Measurements from ENCODE around the gene MTRF1.
A peak's percentile ranks its signal among the peaks of the same experiment; 100 is the strongest.

MTRF1 gene

DNA sequence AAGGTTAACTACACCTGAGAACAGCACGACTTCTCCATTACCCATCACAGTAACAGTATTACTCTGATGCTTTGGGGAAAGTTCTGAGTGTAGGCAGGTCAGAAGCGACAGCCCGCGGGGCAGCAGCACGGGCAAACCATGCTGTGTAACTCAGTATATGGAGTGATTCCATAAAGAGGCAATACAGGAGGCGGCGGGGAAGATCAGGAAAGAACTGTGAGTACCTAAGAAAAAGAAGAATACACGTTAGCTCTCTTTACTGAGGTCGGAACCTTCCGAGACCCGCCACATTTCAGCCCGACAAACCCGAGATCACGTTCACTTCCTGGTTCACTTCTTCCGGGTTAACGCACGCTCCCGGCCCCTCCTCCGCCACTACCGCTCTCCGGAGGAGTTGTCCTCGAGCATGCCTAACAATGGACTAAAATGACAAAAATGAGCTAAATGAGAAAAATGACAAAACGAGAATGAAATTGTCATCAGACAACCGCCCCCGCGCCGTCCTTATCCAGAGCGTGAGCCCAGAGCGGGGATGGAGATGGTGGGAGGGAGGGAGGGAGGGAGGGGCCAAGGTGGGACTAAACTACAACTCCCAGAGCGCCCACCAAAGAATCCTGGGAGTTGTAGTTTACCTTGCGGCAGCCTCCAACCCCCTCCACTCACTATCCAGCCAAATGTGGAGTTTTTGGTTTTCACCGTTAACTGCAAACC, at the start of gene MTRF1 (continued):
- TF ChIP-seq KLF17 (tag by site-specific recombination; IDR thresholded peaks at IDR 0.05) (peak; percentile 85), ZNF324 (tag by site-specific recombination; IDR thresholded peaks at IDR 0.05) (0 out of 2 replicates have a peak, but pooled peaks have one; percentile 45), ZBTB1 (tag by site-specific recombination; IDR thresholded peaks at IDR 0.05) (no peak), ZNF513 (tag by site-specific recombination; IDR thresholded peaks at IDR 0.05) (no peak), ZNF146 (tag by site-specific recombination; IDR thresholded peaks at IDR 0.05) (no peak), ZSCAN30 (tag by site-specific recombination; IDR thresholded peaks at IDR 0.05) (peak; percentile 33; the same call in 1 of the 2 replicates), ZNF404 (tag by site-specific recombination; IDR thresholded peaks at IDR 0.05) (no peak), SP3 (tag by site-specific recombination; IDR thresholded peaks at IDR 0.05) (peak; percentile 80), ZNF112 (tag by site-specific recombination; IDR thresholded peaks at IDR 0.05) (no peak), ZNF600 (tag by site-specific recombination; IDR thresholded peaks at IDR 0.05) (peak; percentile 51; the same call in 1 of the 2 replicates), ZNF76 (tag by site-specific recombination; IDR thresholded peaks at IDR 0.05; ENCODE audit: borderline replicate concordance, low read depth) (peak; percentile 94), ZNF354C (tag by site-specific recombination; IDR thresholded peaks at IDR 0.05; ENCODE audit: borderline replicate concordance, low read depth) (no peak), ZNF416 (tag by site-specific recombination; IDR thresholded peaks at IDR 0.05) (no peak), BCL11A (tag by site-specific recombination; IDR thresholded peaks at IDR 0.05; ENCODE audit: low read depth) (no peak), ZFHX2 (tag by site-specific recombination; conservative IDR thresholded peaks at IDR 0.05) (peak; percentile 47), ZNF2 (tag by site-specific recombination; IDR thresholded peaks at IDR 0.05) (peak; percentile 89; the same call in 1 of the 2 replicates), HOXC10 (CRISPR knock-in tag; IDR thresholded peaks at IDR 0.05) (no peak), ZNF19 (tag by site-specific recombination; IDR thresholded peaks at IDR 0.05; ENCODE audit: low read depth) (no peak), ZNF473 (tag by site-specific recombination; IDR thresholded peaks at IDR 0.05) (no peak), ZNF670 (tag by site-specific recombination; IDR thresholded peaks at IDR 0.05; ENCODE audit: low read depth) (no peak), OVOL3 (tag by site-specific recombination; IDR thresholded peaks at IDR 0.05) (no peak), ZNF174 (tag by site-specific recombination; IDR thresholded peaks at IDR 0.05) (no peak), ZNF394 (tag by site-specific recombination; IDR thresholded peaks at IDR 0.05; ENCODE audit: borderline replicate concordance) (no peak; the same call in 1 of the 2 replicates), GLI4 (tag by site-specific recombination; IDR thresholded peaks at IDR 0.05) (0 out of 2 replicates have a peak, but pooled peaks have one; percentile 65), TRIM28 (IDR thresholded peaks at IDR 0.05; ENCODE audit: borderline replicate concordance, low read length) (no peak), ZNF184 (tag by site-specific recombination; IDR thresholded peaks at IDR 0.05) (no peak), GLIS2 (tag by site-specific recombination; IDR thresholded peaks at IDR 0.05) (no peak), ZNF266 (tag by site-specific recombination; IDR thresholded peaks at IDR 0.05; ENCODE audit: low read depth) (no peak), MZF1 (tag by site-specific recombination; IDR thresholded peaks at IDR 0.05; ENCODE audit: borderline replicate concordance) (no peak), ZNF423 (tag by site-specific recombination; IDR thresholded peaks at IDR 0.05) (no peak)
- TF ChIP-seq, protein P1, sequence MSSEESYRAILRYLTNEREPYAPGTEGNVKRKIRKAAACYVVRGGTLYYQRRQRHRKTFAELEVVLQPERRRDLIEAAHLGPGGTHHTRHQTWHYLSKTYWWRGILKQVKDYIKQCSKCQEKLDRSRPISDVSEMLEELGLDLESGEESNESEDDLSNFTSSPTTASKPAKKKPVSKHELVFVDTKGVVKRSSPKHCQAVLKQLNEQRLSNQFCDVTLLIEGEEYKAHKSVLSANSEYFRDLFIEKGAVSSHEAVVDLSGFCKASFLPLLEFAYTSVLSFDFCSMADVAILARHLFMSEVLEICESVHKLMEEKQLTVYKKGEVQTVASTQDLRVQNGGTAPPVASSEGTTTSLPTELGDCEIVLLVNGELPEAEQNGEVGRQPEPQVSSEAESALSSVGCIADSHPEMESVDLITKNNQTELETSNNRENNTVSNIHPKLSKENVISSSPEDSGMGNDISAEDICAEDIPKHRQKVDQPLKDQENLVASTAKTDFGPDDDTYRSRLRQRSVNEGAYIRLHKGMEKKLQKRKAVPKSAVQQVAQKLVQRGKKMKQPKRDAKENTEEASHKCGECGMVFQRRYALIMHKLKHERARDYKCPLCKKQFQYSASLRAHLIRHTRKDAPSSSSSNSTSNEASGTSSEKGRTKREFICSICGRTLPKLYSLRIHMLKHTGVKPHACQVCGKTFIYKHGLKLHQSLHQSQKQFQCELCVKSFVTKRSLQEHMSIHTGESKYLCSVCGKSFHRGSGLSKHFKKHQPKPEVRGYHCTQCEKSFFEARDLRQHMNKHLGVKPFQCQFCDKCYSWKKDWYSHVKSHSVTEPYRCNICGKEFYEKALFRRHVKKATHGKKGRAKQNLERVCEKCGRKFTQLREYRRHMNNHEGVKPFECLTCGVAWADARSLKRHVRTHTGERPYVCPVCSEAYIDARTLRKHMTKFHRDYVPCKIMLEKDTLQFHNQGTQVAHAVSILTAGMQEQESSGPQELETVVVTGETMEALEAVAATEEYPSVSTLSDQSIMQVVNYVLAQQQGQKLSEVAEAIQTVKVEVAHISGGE (tag by site-specific recombination; conservative IDR thresholded peaks at IDR 0.05; ENCODE audit: low read depth) = peak; percentile 98
- TF ChIP-seq, protein P2, sequence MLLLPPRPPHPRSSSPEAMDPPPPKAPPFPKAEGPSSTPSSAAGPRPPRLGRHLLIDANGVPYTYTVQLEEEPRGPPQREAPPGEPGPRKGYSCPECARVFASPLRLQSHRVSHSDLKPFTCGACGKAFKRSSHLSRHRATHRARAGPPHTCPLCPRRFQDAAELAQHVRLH (tag by site-specific recombination; IDR thresholded peaks at IDR 0.05) = peak; percentile 84; the same call in 1 of the 2 replicates
- TF ChIP-seq, protein P3, sequence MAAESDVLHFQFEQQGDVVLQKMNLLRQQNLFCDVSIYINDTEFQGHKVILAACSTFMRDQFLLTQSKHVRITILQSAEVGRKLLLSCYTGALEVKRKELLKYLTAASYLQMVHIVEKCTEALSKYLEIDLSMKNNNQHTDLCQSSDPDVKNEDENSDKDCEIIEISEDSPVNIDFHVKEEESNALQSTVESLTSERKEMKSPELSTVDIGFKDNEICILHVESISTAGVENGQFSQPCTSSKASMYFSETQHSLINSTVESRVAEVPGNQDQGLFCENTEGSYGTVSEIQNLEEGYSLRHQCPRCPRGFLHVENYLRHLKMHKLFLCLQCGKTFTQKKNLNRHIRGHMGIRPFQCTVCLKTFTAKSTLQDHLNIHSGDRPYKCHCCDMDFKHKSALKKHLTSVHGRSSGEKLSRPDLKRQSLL (tag by site-specific recombination; IDR thresholded peaks at IDR 0.05) = no peak

Measured in HEK293 (cell line).